Fibroblast of the conjunctiva (primary cell): ENCODE measurements around the gene TLDC2.
A peak's percentile ranks its signal among the peaks of the same experiment; 100 is the strongest.
"Not testable (repeated sequence)": the region's sequence is repeated elsewhere in the genome, so short reads cannot be mapped to it uniquely, and the experiment has no call there.

Experiments
- DNase-seq: peaks from one replicate; pipeline ENCODE4 v3.0.0-alpha.2; 2010; ENCODE audit warnings: low read depth

The TLDC2 gene

DNA sequence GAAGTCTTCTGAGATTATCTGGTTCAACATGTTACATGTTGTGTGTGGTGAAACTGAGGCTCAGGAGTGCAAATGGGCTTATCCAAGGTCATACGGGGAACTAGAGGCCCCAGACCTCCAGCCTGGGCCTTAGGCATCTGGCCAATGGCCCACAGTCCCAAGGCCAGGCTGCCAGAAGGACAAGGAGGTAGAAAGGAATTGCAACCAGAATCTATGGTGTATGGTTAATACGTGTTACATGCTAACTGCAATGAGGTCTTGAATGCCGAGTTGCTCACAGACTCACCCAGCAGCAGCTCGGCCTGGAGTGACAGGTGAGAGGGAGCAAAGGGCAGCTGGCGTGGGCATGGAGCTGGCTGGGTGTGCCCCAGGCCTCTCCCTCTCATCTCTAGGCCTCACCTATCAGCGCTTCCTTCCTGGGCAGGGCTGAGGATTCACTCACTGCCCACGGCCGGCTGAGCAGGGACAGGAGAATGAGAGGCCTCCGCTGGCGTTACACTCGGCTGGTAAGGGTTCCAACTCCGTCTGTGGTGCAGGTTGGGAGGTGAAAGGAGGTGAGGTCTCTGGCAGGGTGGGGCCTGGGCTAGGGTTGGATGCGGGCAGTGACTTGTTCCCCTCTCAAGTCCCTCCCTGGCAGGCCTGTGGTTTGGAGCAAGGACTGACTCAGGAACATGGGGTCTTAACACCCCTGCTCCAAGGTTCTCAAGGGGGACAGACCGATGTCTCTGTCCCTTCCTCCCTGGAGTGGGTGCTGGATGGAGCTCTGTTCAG, at the start of gene TLDC2:
Gene TLDC2 (plus strand): TSS at position 437 of the 771 bp plus-strand sequence. CDS start 37 bp downstream, at position 474.
- no peak for DNase-seq

DNA sequence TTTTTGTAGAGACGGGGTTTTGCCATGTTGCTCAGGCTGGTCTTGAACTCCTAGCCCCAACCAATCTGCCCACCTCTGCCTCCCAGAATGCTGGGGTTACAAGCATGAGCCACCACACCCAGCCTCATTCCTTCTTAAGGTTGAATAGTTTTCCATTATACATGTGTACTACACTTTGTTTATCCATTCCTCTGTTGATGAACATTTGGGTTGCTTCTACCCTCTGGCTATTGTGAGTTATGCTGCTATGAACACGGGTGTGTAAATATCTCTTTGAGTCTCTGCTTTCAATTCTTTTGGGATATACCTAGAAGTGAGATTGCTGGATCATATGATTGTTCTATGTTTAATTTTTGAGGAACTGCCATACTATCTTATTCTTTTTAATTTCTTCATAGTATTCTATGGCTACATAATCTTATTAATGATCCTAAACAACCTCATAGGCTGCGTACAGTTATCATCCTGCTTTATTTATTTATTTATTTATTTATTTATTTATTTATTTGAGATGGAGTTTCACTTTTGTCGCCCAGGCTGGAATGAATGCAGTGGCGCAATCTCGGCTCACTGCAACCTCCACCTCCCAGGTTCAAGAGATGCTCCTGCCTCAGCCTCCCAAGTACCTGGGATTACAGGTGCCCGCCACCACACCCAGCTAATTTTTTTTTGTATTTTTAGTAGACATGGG, 49.2 kb upstream of the TLDC2 start:
- DNase-seq, result no peak

DNA sequence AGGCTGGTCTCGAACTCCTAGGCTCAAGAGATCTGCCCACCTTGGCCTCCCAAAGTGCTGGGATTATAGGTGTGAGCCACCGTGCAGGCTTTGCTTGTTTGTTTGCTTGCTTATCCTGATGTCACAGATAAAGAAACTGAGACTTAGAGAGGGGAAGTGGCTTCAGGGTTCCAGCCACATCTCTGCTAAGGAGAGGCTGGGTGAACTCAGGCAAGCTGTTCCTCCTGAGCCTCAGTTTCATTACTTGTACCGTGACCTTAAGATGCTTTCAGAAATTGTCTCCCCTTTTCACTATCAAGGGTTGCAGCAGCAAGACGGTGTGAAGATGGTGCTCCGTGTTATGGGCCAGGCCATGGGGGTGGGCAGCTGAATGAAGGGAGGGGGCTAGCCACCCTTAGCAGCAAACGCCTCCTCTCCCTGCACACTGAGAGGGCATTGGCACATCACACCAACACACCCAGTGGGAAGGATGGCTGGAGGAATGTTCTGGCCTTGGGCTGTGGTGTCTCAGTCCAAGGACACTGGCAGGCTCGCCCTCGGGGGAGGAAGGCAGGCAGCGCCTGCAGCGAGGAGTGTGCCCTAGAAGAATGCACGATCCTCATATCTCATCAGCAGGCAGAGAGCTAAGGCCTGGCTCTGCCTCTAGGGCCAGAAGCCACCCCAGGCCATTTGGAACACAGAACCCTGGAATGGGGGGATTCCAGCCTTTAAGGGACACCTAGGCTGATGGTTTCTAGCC, 48.2 kb upstream of the TLDC2 start:
- DNase-seq, result no peak

DNA sequence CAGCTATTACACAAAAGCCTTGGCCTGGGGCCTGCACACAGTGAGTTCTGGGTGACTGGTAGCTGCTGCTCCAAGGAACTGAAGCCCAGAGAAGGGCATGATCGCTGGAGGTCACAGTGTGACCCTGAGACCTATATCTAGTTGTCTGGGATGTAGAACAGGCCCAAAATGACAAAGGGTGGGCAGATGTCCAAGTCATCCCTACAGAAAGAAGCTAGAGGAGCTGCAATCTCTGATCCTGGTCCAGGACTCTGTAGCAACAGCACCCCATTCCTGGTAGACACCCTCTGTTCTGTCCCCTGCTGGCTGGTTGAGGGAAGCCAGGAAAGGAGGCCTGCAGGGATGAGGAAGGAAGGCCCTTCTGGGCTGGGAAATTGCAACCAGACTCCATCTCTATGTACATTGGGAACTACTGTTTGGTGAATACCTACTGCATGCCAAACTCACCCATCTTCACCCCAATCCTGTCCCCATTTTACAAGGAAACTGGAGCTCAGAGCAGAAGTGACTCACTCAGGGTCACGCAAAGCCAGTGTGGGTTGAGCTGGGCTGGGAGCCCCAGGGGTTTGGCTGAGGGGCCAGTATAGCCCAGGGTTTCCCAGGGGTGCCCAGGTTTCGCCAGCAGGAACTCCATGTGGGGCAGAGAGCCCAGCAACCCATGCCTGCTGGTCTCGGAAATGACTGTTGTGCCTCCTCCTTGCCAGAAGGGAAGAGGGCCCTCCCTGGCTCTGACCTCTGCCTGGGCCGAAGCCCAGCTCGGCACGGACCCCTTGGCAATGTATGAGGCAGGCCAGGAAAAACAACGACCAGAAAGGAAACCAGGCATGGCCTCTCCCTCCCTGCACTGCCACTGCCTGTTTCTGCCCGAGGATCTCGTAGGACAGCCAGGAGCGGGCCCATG, 44.9 kb upstream of the TLDC2 start:
- peak; percentile 34 for DNase-seq

DNA sequence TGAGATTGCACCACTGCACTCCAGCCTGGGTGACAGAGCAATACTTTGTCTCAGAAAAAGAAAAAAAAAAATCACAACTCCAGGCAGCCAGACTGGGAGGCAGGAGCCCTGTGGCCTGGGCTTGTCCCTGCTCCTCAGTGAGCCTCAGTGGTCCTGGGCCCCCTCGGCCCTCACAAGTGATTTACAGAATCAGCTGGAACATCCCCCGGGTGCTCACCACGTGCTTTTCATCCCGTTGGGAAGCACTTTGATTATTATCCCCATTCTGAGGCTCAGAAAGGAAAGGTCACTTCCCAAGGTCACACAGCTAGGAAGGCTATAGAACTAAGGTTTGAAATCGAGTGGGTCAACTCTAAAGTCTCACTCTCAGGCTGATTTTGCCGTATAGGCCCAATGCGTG, 43.1 kb upstream of the TLDC2 start:
- no peak for DNase-seq

DNA sequence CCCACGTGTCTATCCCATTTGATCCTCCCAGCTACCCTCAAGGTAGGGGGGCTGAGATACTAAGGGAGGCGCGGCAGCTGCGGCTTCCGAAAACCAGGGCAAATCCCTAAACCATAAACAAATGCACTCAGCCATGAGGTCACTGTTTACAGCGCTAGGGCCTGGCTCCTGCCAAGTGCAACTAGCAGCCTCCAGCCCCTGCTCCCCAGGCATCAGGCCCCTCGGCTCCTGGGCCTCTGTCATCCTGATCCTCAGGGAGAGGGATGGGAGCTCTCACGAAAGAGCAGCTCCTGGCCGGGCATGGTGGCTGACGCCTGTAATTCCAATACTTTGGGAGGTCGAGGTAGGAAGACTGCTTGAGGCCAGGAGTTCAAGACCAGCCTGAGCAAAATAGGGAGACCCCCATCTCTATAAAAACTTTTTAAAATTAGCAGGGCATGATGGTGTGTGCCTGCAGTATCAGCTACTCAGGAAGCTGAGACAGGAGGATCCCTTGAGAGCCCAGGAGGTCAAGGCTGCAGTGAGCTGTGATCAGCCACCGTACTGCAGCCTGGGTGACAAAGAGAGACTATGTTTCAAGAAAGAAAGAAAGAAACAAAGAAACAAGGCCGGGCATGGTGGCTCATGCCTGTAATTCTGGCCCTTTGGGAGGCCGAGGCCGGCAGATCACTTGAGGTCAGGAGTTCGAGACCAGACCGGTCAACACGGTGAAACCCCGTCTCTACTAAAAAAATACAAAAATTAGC, 42.5 kb upstream of the TLDC2 start:
- DNase-seq, result no peak

DNA sequence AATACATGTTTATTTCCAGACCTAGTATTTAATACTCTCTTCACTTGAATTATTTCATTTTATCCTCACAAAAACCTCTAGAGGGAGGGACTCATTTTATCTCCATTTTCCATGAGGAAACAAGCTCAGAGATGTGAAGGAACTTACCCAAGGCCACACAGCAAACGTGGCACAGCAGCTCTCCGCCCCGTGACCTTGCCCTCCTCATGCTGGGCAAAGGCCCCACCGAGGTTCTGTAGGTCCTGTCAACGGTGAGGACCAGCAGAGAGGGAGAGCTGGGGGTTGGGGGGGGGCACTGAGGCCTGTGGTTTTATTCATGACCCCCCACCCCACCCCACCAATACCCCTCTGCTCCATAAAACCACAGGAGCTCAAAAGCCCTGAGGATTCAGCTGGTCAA, 40.9 kb upstream of the TLDC2 start:
- no peak for DNase-seq

DNA sequence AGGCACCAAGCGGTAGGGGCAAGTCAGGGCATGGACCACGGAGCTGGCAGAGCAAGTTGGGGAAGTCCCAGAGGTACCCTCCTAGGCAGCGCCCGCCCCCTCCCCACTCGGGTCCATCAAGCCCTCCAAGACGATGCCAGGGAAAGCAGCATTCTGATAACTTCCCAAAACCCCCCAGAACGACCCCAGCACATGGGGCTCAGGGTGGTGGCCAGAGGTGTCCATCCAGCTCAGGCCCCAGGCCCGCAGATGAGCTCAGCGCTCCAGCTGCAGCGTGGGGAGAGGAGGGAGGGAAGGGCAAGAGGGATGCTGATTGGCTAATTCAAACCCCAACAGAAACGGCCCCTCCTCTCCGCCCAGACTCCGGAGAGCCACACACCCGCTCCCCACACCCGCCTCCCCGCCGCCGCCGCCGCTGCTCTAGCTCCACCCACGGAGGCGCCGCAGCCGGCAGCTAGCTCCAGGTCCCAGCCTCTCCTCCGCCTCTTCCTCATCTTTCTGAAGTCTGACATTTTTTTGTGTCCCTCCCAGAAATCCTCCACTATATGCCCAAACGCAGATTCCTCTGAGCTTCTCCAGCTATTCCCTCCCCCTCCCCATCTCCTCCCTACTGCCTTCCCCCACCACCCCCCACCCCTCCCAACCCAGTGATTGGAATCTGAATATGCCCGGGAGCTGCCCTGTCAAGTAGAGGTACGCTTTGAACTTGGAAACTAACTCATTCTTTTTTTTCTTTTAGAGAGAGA, 40.3 kb upstream of the TLDC2 start:
- DNase-seq, result peak; percentile 92

DNA sequence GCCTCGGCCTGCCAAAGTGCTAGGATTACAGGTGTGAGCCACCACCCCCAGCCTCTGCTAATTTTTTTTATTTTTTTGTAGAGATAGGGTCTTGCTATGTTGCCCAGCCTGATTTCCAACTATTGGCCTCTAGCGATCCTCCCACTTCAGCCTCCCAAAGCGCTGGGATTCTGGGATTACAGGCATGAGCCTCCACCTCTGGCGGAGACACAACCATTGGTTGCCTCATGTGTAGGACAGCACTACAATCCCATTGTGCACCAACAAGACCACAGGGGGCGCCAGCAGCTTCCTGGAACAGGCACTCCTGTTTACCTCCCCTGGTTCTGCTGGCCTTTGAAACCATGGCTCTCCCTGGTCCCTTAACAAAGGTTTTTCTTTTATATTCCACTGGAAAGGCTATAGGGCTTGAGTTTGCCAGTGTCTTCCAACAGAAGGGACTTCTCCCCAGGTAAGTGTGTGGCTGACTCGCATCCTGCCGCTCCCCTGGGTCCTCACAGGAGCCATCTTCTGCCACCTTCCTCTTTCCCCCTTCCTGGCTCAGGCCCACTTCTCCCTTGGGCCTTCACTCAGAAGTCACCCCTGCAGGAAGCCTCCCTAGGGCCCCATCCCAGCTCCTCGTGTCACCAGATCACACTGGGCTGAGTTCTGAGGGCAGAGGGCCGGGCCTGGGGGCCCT, 39.2 kb upstream of the TLDC2 start:
- peak; percentile 31 for DNase-seq

DNA sequence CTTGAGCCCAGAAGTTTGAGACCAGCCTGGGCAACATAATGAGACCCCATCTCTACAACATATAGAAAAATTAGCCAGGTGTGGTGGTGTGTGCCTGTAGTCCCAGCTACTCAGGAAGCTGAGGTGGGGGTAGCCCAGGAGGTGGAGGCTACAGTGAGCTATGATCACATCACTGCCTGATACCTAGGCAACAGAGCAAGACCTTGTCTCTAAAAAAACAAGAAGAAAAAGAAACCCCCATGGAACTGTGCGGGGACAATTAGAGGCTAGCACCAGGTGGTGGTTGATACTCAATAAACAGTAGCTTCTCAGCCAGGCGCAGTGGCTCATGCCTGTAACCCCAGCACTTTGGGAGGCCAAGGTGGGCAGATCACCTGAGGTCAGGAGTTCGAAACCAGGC, 37.6 kb upstream of the TLDC2 start:
- not testable (repeated sequence) for DNase-seq

DNA sequence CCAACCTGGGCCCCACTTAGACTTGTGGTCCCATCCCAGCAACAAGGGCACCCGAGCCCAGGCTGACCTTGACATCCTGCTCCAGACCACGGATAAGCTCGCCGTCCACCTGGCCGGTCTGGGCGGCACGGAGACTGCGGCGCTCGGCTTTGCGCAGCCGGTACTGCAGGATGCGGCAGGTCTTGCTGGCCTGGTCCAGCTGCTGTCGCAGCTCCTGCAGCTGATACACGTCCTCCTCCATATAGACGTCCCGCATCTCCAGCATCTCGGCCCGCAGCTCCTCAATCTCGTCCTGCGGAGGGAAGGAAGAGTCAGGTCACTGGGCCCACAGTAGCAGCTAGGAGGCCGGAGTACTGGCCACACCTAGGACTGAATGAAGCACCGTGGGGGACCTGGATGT, 36.8 kb upstream of the TLDC2 start:
- DNase-seq, result no peak

DNA sequence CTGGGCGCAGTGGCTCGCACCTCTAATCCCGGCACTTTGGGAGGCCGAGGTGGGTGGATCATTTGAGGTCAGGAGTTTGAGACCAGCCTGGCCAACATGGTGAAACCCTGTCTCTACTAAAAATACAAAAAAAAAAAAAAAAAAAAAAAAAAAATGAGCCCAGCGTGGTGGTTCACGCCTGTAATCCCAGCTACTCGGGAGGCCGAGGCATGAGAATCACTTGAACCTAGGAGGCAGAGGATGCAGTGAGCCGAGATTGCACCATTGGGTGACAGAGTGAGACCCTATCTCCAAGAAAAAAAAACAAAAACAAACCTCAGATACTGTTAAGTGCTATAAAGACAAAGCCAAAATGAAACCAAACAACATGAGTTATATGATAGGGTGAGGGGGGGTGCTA, 34.9 kb upstream of the TLDC2 start:
- DNase-seq, result not testable (repeated sequence)

DNA sequence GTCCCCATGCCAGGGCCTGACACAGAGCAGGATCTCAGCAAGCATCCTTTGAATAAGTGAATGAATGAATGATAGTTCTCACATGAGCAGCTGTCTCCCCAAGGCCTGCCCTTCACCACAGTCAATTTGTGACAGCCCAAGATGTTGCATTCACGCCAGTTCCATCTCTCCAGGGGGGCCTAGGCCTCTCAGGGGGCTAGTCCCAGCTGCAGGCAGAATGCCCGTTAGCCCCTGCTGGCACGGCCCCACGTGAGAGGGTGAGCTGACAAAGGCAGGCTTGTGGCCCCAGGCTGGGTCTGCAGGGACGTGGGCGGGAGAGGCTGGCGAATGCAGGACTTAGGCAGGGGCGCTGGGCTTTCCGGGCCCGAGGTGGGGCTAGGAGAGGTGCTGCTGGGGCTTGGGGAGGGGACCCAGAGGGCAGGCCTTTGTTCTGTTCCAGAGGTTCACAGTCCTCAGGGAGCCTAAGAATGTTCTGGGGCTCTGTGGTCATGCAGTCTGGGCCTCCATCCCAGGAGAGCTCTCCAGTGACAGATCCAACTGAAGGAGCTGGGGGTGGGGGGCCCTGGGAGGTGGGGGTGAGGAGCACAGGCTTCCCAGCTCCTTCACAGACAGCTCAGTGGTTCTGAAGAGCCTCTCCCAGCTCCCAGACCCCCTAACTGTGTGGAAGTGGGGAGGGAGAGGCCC, 30.5 kb upstream of the TLDC2 start:
- no peak for DNase-seq

DNA sequence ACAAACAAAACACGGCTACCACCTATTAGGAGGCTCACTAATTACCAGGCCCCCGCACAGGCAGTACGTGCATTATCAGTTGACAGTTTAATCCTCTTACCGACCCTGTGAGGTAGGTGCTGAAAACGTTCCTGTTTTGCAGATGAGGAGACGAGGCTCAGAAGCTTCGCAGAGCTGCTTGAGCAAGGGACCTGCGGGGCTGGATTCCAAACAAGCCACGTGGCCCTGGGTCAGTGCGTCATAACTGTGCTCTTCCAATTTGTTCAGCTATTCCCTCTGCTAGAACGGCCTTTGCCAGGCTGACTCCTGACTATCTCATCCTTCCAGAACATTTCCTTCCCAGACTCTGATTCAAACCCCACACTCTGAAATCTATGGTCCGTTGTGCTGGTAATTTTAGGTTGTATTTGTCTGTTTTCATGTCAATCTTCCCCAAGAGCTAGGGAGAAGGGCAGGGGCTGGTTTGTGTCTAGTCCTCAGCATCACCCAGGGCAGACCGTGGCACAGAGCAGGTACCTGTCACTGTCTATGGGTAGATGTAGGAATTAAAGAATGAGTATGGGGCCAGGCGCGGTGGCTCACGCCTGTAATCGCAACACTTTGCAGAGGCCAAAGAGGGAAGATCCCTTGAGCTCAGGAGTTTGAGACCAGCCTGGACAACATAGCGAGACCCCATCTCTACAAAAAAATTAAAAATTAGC, 28.8 kb upstream of the TLDC2 start:
- DNase-seq, result peak; percentile 55

DNA sequence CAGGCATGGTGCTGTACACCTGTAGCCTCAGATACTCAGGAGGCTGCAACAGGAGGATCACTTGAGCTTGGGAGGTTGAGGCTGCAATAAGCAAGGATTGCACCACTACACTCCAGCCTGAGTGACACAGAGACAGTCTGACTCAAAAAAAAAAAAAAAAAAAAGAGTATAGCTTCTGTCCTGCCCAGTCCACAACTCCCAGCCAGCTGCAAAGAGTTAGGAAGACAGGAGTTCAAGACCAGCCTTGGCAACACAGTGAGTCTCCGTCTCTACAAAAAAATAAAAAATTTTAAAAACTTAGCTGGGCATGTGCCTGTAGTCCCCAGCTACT, 28.3 kb upstream of the TLDC2 start:
- no peak for DNase-seq

DNA sequence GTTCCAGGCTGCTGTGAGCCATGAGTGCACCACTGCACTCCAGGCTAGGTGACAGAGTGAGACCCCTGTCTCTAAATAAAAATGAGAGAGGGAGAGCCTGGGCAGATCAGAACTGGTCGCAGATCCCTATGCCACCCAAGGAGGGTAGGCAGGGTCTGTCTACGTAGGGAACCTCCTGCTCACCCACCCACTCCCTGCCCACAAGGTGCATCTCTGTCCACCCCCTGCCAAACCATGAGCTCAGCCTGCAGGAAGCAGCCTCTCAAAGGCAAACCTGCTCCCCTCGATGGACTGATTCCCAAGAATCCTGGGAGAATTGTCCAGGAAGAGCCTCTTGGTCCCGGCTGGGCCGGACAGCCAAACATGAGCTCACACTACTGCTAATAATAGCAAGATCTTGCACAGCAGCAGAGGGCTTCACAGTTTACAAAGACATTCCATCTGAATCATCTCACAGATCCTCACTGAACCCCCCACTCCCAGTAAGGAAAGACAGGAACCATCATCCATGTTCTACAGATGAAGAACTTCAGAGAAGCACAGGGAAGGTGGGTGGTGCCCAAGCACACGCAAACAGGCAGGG, 27.8 kb upstream of the TLDC2 start:
- DNase-seq, result peak; percentile 51

DNA sequence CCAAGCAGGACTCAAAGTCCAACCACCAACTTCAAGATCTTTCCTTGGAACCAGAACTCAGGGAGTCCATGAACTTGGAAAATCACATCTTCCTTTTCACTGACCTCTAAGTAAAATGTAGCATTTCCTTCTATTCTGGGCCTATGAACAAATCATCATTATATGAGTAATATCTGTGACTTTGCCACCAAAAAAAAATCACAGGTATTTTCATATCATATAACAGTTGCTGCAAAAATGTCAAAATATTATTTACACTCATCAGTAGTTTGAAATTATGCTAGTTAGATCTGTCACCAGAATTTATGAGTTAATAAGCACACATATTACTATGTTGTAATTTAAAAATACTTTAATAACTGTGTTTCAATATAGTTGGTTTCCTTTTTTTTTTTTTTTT, 27.3 kb upstream of the TLDC2 start:
- DNase-seq, result no peak

DNA sequence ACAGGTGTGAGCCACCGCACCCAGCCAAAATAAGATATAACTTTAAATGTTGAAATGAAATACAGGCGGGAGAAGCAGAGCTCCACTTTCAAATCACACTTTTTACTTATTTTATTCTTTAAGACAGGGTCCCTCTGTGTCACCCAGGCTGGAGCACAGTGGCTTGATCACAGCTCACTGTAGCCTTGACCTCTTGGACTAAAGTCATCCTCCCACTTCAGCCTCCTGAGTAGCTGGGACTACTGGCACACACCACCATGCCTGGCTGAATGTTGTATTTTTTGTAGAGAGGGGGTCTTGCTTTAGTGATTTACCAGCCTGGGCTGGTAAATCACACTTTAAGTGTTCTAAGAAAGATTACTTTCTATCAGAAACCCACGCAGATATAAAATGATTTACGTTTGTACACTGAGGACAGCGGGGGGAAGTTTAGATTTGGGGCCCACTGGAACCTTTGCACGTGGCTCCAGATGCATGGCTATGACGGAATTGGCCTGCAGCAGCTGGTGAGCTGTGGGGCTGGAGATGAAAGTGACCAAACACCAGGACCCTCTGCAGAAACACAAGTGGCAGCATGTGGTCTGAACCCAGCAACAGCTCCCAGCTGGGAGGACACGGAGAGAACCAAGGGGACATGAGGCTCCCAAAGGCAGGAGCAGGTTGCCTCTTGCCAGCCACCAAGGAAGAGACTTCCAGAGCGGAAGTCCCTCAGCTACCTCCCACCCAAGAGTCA, 26.4 kb upstream of the TLDC2 start:
- DNase-seq, result no peak
